ENCODE data around the gene ARHGEF39. TPM values are rescaled to one million over a fixed set of nuclear protein-coding genes. Genes with fewer than 3 reads are reported as not detected.

ARHGEF39 gene
- total RNA-seq, 4 donors from 2014 or later = 0.27 to 0.45 (median 0.42) TPM; not detected in 1

DNA sequence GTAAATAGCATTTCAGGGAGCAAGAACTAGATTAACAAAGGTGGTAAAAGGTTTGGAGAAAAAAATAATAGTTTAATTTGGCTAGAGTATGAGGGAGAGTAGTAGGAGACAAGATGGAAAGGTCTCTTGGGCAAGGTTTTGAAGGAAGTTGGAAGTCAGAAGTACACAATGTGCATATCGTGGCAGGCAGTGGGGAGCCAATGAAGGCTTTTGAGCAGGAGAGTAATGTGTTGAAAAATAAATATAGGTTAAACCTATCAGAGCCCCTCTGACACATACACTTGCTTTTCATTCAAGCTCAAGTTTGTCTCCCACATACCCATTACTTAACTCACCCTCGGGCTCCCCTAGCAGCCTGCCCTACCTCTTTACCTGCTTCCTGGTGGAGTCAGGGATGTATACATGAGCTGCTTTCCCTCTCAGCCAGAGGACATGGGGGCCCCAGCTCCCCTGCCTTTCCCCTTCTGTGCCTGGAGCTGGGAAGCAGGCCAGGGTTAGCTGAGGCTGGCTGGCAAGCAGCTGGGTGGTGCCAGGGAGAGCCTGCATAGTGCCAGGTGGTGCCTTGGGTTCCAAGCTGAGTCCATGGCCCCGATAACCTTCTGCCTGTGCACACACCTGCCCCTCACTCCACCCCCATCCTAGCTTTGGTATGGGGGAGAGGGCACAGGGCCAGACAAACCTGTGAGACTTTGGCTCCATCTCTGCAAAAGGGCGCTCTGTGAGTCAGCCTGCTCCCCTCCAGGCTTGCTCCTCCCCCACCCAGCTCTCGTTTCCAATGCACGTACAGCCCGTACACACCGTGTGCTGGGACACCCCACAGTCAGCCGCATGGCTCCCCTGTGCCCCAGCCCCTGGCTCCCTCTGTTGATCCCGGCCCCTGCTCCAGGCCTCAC is 8.4 kb upstream of the ARHGEF39 start, which contains the start of gene CA9:
TSS of gene CA9 (plus strand) at position 797 of the 893 bp plus-strand sequence. CDS start at position 829, 32 bp downstream.
- Histone ChIP-seq H3K36me3 (no peaks in the 10 kb centered on the region), H3K27me3 (no peaks in the 10 kb centered on the region), H3K4me1 (peaks cover 4 to 15% of the 10 kb centered on the region in 2 donors), H3K9me3 (no peaks in the 10 kb centered on the region), H3K27ac (no peak within 1 kb of the TSS), H3K4me3 (replicated peaks in 1 of 3) (no peak within 1 kb of the TSS)
- DNase-seq = peak in 1 of 2 donors; percentile 21
- intact Hi-C loops (cut with DNase I) = no loop called here
- 52 to 62% methylated on average over 8 to 9 of the region's 10 CpGs for WGBS, 2 donors
- TF ChIP-seq, protein P1, sequence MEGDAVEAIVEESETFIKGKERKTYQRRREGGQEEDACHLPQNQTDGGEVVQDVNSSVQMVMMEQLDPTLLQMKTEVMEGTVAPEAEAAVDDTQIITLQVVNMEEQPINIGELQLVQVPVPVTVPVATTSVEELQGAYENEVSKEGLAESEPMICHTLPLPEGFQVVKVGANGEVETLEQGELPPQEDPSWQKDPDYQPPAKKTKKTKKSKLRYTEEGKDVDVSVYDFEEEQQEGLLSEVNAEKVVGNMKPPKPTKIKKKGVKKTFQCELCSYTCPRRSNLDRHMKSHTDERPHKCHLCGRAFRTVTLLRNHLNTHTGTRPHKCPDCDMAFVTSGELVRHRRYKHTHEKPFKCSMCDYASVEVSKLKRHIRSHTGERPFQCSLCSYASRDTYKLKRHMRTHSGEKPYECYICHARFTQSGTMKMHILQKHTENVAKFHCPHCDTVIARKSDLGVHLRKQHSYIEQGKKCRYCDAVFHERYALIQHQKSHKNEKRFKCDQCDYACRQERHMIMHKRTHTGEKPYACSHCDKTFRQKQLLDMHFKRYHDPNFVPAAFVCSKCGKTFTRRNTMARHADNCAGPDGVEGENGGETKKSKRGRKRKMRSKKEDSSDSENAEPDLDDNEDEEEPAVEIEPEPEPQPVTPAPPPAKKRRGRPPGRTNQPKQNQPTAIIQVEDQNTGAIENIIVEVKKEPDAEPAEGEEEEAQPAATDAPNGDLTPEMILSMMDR (IDR thresholded peaks at IDR 0.05) = no peak
- no peak for TF ChIP-seq POLR2A (IDR thresholded peaks at IDR 0.05)

DNA sequence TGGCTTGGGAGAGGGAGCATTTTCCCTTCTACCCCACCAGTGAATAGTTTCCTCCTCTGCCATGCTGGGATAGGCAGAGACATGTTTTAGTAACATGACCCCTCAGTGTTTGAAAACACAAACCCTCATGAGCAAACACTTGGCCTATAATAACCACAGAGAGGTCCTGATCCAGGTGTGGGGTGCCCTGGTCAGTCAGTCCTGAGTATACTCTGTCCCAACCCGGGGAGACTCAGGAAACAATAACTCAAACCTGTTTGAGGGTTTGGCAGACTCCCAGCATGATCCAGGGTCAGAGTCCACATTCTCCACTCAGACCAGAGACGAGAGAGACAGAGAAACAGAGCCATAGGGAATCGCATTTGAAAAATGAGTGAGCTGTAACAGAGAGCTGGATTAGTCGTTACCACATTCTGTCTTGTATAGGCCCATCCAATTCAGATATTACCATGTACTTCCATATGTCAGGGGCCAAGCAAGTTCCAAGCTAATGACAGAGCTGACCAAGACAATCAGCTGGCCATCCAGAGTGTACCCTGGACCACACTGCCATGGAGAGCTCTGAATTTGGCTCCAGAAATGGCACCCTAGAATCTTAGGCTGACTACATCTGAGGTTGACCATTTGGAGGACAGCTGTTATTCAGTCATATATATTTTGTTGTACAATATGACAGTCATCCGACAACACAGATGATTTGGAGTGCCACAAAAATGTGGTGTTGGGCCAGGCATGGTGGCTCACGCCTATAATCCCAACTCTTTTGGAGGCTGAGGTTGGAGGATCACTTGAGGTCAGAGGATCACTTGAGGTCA is 4.5 kb upstream of the ARHGEF39 start:
- Histone ChIP-seq H3K9me3 (no peaks in the 10 kb centered on the region), H3K4me3 (replicated peaks in 1 of 3) (no peak overlapping the region), H3K4me1 (peaks cover 9 to 11% of the 10 kb centered on the region in 2 donors), H3K27ac (peak overlapping the region in 2 of 3 donors; percentile 4 to 57), H3K27me3 (no peaks in the 10 kb centered on the region), H3K36me3 (no peaks in the 10 kb centered on the region)
- peak; percentile 54 to 55 for DNase-seq
- no peak for TF ChIP-seq POLR2A (IDR thresholded peaks at IDR 0.05)
- TF ChIP-seq, protein P1 (IDR thresholded peaks at IDR 0.05) = no peak
- intact Hi-C loops (cut with DNase I) = no loop called here
- 49 to 54% methylated on average over 6 of the region's 6 CpGs for WGBS, 2 donors

DNA sequence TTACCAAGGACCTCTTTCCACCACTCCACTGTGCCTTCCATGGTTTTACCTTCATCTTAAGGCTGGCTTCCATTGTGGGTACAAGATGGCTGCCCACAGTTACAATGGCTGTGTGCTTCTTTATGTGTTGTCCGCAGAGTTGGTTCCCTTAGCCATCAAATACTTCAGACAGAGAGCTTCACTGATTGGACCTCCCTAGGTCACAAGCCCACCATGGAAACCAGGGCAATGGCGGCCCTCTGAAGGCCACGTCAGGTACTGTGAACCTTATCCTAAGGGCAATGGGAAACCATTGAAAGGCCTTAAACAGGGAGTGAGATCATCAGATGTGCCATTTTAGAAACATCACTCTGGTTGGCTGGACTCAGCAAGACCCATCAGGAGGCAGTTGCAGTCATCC is 2.9 kb upstream of the ARHGEF39 start:
- Histone ChIP-seq H3K27me3 (no peaks in the 10 kb centered on the region), H3K27ac (no peak overlapping the region), H3K36me3 (no peaks in the 10 kb centered on the region), H3K4me1 (peaks cover 9 to 11% of the 10 kb centered on the region in 2 donors), H3K9me3 (no peaks in the 10 kb centered on the region), H3K4me3 (replicated peaks in 1 of 3) (no peak overlapping the region)
- 98 to 100% methylated on average over 3 of the region's 3 CpGs for WGBS, 2 donors
- no peak for DNase-seq
- TF ChIP-seq, protein P1 (IDR thresholded peaks at IDR 0.05) = no peak
- no peak for TF ChIP-seq POLR2A (IDR thresholded peaks at IDR 0.05)
- intact Hi-C loops (cut with DNase I) = no loop called here

DNA sequence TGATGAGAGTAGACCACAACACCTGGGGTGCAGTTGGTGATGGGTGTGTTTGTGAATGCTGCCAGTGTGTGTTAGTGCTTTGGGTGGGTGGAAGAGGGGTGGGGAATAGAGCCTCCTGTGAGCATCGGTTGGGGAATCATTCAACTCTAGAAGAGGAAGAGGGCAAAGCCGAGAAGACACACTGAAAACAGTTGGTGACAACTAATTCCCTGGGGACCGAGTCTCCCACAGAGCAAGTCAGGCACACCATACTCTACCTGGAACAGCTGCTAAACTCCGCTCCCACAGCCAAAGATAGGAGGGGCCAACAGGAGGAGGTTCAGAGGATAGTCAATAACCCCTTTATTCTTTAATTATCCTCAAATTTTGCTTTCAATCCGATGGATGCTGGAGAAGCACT is 1.6 kb upstream of the ARHGEF39 start:
- 91% methylated on average over 5 of the region's 5 CpGs for WGBS, 2 donors

More for the DNA sequence above, 1.6 kb upstream of the ARHGEF39 start:
- TF ChIP-seq, protein P1 (IDR thresholded peaks at IDR 0.05) = no peak
- no peak for TF ChIP-seq POLR2A (IDR thresholded peaks at IDR 0.05)
- no peaks in the 10 kb centered on the region for H3K36me3 ChIP-seq
- H3K27ac ChIP-seq = no peak overlapping the region
- H3K4me3 ChIP-seq (replicated peaks in 1 of 3) = no peak overlapping the region
- H3K27me3 ChIP-seq = no peaks in the 10 kb centered on the region
- H3K9me3 ChIP-seq = no peaks in the 10 kb centered on the region
- peaks cover 9 to 11% of the 10 kb centered on the region in 2 donors for H3K4me1 ChIP-seq
- no peak for DNase-seq
- intact Hi-C loops (cut with DNase I) = no loop called here

Data from thyroid gland (tissue), 4 donors.